IMR-90 (cell line): Measurements from ENCODE around the gene IGF1R. TPM values are rescaled to one million over a fixed set of nuclear protein-coding genes. Genes with fewer than 3 reads are reported as not detected.

ENCODE experiments used
- ATAC-seq: fragments of 200-7000 bp; cut with Tn5 transposase; 2 replicates; pipeline ENCODE4 v1.9.1; 2020; ENCODE audit warnings: low read depth, mild to moderate bottlenecking, moderate library complexity
- BruUV-seq: library from RNA; stranded (reverse); fragments of 400-500 nt; replicated peaks from 2 replicates; lab custom pipeline; 2021; lab: Mats Ljungman, UMichigan
- CTCF ChIA-PET: fragments of 300-600 bp; formaldehyde crosslinking; extraction: SDS; loops from one replicate; lab custom pipeline; 2021; ENCODE audit warnings: antibody characterized with exemption; lab: Yijun Ruan, JAX
- POLR2A ChIA-PET: fragments of 300-600 bp; sonication (Branson Sonifier 250); formaldehyde crosslinking; loops from one replicate; lab custom pipeline; 2022; ENCODE audit warnings: antibody characterized with exemption; ENCODE audit not compliant: unreplicated experiment; lab: Charles Lee
- DNase-seq: peaks from one replicate; pipeline ENCODE4 v3.0.0; 2013
- H2AFZ ChIP-seq: replicated peaks from 2 replicates; pipeline ENCODE3; 2013; ENCODE audit warnings: low read length, mild to moderate bottlenecking; ENCODE audit not compliant: poor library complexity
- H2AK5ac ChIP-seq: 2 replicates; pipeline ENCODE4 v1.6.1; 2013; ENCODE audit warnings: low read depth, low read length, inconsistent platforms
- H2AK9ac ChIP-seq: replicated peaks from 2 replicates; pipeline ENCODE3; 2013; ENCODE audit warnings: mild to moderate bottlenecking, low read depth, low read length, moderate library complexity; ENCODE audit not compliant: poor library complexity
- H2BK120ac ChIP-seq: 2 replicates; pipeline ENCODE4 v1.6.1; 2013; ENCODE audit warnings: low read depth, low read length, inconsistent platforms
- H2BK15ac ChIP-seq: 3 replicates; pipeline ENCODE4 v1.6.1; 2013; ENCODE audit warnings: low read depth, low read length, inconsistent platforms
- H2BK20ac ChIP-seq: 2 replicates; pipeline ENCODE4 v1.6.1; 2013; ENCODE audit warnings: low read depth, mild to moderate bottlenecking, inconsistent platforms, low read length, moderate library complexity
- H2BK5ac ChIP-seq: 2 replicates; pipeline ENCODE4 v1.6.1; 2013; ENCODE audit warnings: mild to moderate bottlenecking, low read depth, low read length, inconsistent platforms; ENCODE audit not compliant: poor library complexity, severe bottlenecking
- H3K14ac ChIP-seq: replicated peaks from 2 replicates; pipeline ENCODE4 v1.6.1; 2013; ENCODE audit warnings: low read depth, low read length, inconsistent platforms
- H3K18ac ChIP-seq: 2 replicates; pipeline ENCODE4 v1.6.1; 2013; ENCODE audit warnings: low read depth, low read length, control low read depth
- H3K23ac ChIP-seq: 2 replicates; pipeline ENCODE4 v1.6.1; 2013; ENCODE audit warnings: low read depth, low read length, inconsistent platforms
- H3K27ac ChIP-seq: 2 replicates; pipeline ENCODE4 v1.5.1; 2013; ENCODE audit warnings: mild to moderate bottlenecking, control low read depth, low read length; ENCODE audit not compliant: insufficient read depth
- H3K27me3 ChIP-seq: 2 replicates; pipeline ENCODE4 v1.6.1; 2013; ENCODE audit warnings: low read length; ENCODE audit not compliant: control insufficient read depth, insufficient read depth
- H3K36me3 ChIP-seq: 2 replicates; pipeline ENCODE4 v1.6.1; 2013; ENCODE audit warnings: low read length, mixed read lengths; ENCODE audit not compliant: control insufficient read depth, insufficient read depth
- H3K4ac ChIP-seq: 2 replicates; pipeline ENCODE4 v1.6.1; 2013; ENCODE audit warnings: low read depth, low read length, inconsistent platforms
- H3K4me1 ChIP-seq: 2 replicates; pipeline ENCODE4 v1.6.1; 2013; ENCODE audit warnings: low read length, mixed read lengths; ENCODE audit not compliant: control insufficient read depth, insufficient read depth
- H3K4me2 ChIP-seq: 2 replicates; pipeline ENCODE4 v1.6.1; 2013; ENCODE audit warnings: low read depth, mild to moderate bottlenecking, control low read depth, low read length, moderate library complexity
- H3K4me3 ChIP-seq: 2 replicates; pipeline ENCODE4 v1.5.1; 2013; ENCODE audit warnings: low read depth, mild to moderate bottlenecking, control low read depth, low read length, moderate library complexity; ENCODE audit not compliant: insufficient read depth
- H3K56ac ChIP-seq: 2 replicates; pipeline ENCODE4 v1.6.1; 2013; ENCODE audit warnings: low read length, inconsistent platforms; ENCODE audit not compliant: insufficient read depth; ENCODE audit errors: extremely low read depth
- H3K79me1 ChIP-seq, 2 experiments: 2 replicates each; pipeline ENCODE4 v1.6.1; 2013; ENCODE audit warnings: low read length in 2 of 2, inconsistent platforms in 1 of 2, low read depth in 1 of 2
- H3K9ac ChIP-seq: 2 replicates; pipeline ENCODE4 v1.6.1; 2013; ENCODE audit warnings: low read depth, low read length, control low read depth
- H3K9me1 ChIP-seq: 2 replicates; pipeline ENCODE4 v1.6.1; 2013; ENCODE audit warnings: low read length, inconsistent platforms; ENCODE audit not compliant: insufficient read depth
- H3K9me3 ChIP-seq: 2 replicates; pipeline ENCODE4 v1.6.1; 2013; ENCODE audit warnings: low read length; ENCODE audit not compliant: control insufficient read depth, insufficient read depth
- H4K20me1 ChIP-seq: 2 replicates; pipeline ENCODE4 v1.6.1; 2013; ENCODE audit warnings: low read length, inconsistent platforms; ENCODE audit not compliant: insufficient read depth
- H4K5ac ChIP-seq: 2 replicates; pipeline ENCODE4 v1.6.1; 2013; ENCODE audit warnings: mild to moderate bottlenecking, low read depth, low read length, control low read depth
- H4K8ac ChIP-seq, 2 experiments: 2 replicates each; pipeline ENCODE4 v1.6.1; 2013; ENCODE audit warnings: low read depth in 2 of 2, low read length in 2 of 2, control low read depth in 1 of 2, inconsistent platforms in 1 of 2
- H4K91ac ChIP-seq: 2 replicates; pipeline ENCODE4 v1.6.1; 2013; ENCODE audit warnings: low read depth, low read length, inconsistent platforms; ENCODE audit not compliant: insufficient read depth
- WGBS, 2 experiments: methylation state at CpG; one replicate each; pipeline versions ENCODE4 v1.1.5 to v1.1.7; 2013; ENCODE audit warnings: missing lambda C conversion rate in 2 of 2; ENCODE audit not compliant: insufficient read length in 1 of 2; ENCODE audit errors: extremely low coverage in 2 of 2; 5-methylcytosine and 5-hydroxymethylcytosine counted together
- dilution Hi-C: fragments of 300-500 bp; cut with HindIII; formaldehyde crosslinking; loops from one replicate; pipeline ENCODE4 v1.14.3; 2018; ENCODE audit warnings: low sequenced_read_pairs; ENCODE audit not compliant: unreplicated experiment
- in situ Hi-C: fragments of 300-500 bp; cut with MboI; formaldehyde crosslinking; loops from 3 replicates; pipeline ENCODE4 v1.14.3; 2019; ENCODE audit warnings: low sequenced_read_pairs, inconsistent platforms, mixed read lengths
- intact Hi-C: fragments of 100-400 bp; cut with micrococcal nuclease; formaldehyde crosslinking; loops from 2 replicates; pipeline ENCODE4 v1.10.0; 2022
- polyA plus RNA-seq, 3 experiments: library from polyadenylated mRNA; depleted of rRNA; stranded (reverse); fragments of >200 nt; gene quantifications; 2 replicates each; pipeline ENCODE4 v1.2.3, GENCODE V29; 2012; ENCODE audit warnings: low replicate concordance in 1 of 3
- total RNA-seq: library from RNA; depleted of rRNA; stranded (reverse); fragments of >200 nt; gene quantifications from 2 replicates; pipeline ENCODE4 v1.2.3, GENCODE V29; 2012
- TF ChIP-seq, protein P1 (sequence below): fragments of 150-350 bp; IDR thresholded peaks from 2 replicates; pipeline ENCODE4 v1.6.1; 2017; ENCODE audit warnings: mild to moderate bottlenecking, antibody characterized with exemption, low read length, low read depth
- TF ChIP-seq, protein P2 (sequence below): conservative IDR thresholded peaks from 2 replicates; pipeline ENCODE4 v1.5.1; 2012; ENCODE audit warnings: mild to moderate bottlenecking, low read depth, low read length, improper control_type of control experiment

Gene IGF1R
- total and polyA plus RNA-seq, 2 of the 4 experiments (the other 2 are of a cell fraction), result 24.0 to 24.9 TPM

DNA sequence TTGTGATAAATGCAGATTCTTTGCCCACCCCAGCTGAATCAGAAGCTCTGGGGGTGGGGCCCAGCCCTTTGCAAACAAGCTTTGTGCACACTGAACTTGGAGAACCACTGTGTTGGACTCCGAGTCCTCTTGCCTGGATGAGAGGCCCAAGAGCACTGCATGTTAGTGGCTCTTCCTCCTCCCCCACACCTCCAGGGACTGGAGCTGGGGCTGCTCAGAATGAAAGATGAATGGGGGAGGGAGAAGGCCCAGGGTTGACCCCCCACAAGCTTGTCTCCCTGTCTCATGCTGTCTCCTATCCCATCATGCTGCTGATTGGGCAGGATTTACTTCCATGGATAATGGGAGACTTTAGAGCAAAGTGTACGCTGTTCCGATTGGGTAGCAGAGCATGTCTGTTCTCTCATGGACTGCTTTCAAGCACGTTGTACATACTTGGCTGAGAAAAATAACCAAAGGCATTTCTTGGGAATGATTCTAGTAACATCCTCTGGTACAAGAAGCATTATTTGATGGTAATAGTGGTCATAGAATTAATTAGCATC, 259.7 kb downstream of the IGF1R start:
- Histone ChIP-seq H3K14ac (peak overlapping the region; percentile 62), H3K9ac (no peak overlapping the region), H3K4me3 (no peak overlapping the region), H3K23ac (peak overlapping the region; percentile 93), H3K56ac (no peak overlapping the region; the same call in 1 of the 2 replicates), H2BK5ac (no peak overlapping the region), H2BK15ac (peak overlapping the region; percentile 96; the same call in 1 of the 3 replicates), H4K5ac (0 out of 2 replicates have a peak overlapping the region, but pooled peaks have one; percentile 17), H3K18ac (no peak overlapping the region), H2AFZ (no peak overlapping the region), H4K91ac (peak overlapping the region; percentile 92), H4K20me1 (no peaks in the 10 kb centered on the region; the same call in none of the 2 replicates), H4K8ac (peak overlapping the region; percentile 39 to 84; a peak in 2 of 4 replicates), H3K4ac (peak overlapping the region; percentile 98), H3K9me1 (peaks cover 31% of the 10 kb centered on the region), H3K27ac (no peak overlapping the region), H3K79me1 (peaks cover 60 to 90% of the 10 kb centered on the region in 2 experiments), H3K27me3 (no peaks in the 10 kb centered on the region), H3K4me1 (peaks cover 34% of the 10 kb centered on the region), H3K9me3 (no peaks in the 10 kb centered on the region), H2BK120ac (peak overlapping the region; percentile 96), H2BK20ac (peak overlapping the region; percentile 80), H2AK9ac (peak overlapping the region; percentile 57), H2AK5ac (peak overlapping the region; percentile 70; the same call in 1 of the 2 replicates), H3K4me2 (no peak overlapping the region), H3K36me3 (peaks cover 53% of the 10 kb centered on the region)
- in situ Hi-C loops (loop anchor here (25.0 kb wide), 1 partner anchor 121 kb away; no protein-coding TSS in a partner anchor), dilution Hi-C loops (no loop called here), intact Hi-C loops (loop anchor here (5.0 kb wide), 1 partner anchor 466 kb away; no protein-coding TSS in a partner anchor)
- TF ChIP-seq, protein P1, sequence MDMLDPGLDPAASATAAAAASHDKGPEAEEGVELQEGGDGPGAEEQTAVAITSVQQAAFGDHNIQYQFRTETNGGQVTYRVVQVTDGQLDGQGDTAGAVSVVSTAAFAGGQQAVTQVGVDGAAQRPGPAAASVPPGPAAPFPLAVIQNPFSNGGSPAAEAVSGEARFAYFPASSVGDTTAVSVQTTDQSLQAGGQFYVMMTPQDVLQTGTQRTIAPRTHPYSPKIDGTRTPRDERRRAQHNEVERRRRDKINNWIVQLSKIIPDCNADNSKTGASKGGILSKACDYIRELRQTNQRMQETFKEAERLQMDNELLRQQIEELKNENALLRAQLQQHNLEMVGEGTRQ, result no peak
- TF ChIP-seq, protein P2, sequence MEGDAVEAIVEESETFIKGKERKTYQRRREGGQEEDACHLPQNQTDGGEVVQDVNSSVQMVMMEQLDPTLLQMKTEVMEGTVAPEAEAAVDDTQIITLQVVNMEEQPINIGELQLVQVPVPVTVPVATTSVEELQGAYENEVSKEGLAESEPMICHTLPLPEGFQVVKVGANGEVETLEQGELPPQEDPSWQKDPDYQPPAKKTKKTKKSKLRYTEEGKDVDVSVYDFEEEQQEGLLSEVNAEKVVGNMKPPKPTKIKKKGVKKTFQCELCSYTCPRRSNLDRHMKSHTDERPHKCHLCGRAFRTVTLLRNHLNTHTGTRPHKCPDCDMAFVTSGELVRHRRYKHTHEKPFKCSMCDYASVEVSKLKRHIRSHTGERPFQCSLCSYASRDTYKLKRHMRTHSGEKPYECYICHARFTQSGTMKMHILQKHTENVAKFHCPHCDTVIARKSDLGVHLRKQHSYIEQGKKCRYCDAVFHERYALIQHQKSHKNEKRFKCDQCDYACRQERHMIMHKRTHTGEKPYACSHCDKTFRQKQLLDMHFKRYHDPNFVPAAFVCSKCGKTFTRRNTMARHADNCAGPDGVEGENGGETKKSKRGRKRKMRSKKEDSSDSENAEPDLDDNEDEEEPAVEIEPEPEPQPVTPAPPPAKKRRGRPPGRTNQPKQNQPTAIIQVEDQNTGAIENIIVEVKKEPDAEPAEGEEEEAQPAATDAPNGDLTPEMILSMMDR, result no peak
- no peak for DNase-seq
- no TSS peak for BruUV-seq
- ChIA-PET CTCF (no interaction called here), POLR2A (no interaction called here)
- WGBS, 2 experiments, result no CpG with 5 or more reads among the region's 4 CpGs
- no peak for ATAC-seq
